HepG2 (cell line): ENCODE measurements around the gene ZBTB26. TPM values are rescaled to one million over a fixed set of nuclear protein-coding genes. Genes with fewer than 3 reads are reported as not detected.

Experiments used
- MAFF ChIP-seq: IDR thresholded peaks from 2 replicates; pipeline ENCODE4 v1.6.1; 2011; ENCODE audit warnings: low read depth, low read length, improper control_type of control experiment
- polyA plus RNA-seq, 8 experiments: library from polyadenylated mRNA; depleted of rRNA in 3 of 8; stranded (reverse) in 7 of 8; unstranded in 1 of 8; fragments of >200 nt; fragmentation: Illumina TruSeq in 4 of 8; extraction: Trizol in 4 of 8; gene quantifications; 2 replicates each; pipeline versions ENCODE4 v1.2.1 to v1.2.3, GENCODE V29; 2011 to 2016; ENCODE audit warnings: low read depth in 4 of 8, missing spikeins in 1 of 8, mixed read lengths in 1 of 8; ENCODE audit not compliant: insufficient read depth in 1 of 8
- total RNA-seq, 5 experiments: library from RNA; depleted of rRNA; stranded (reverse); fragments of >200 nt; fragmentation: Illumina TruSeq; extraction: Trizol; gene quantifications; 2 replicates each; pipeline ENCODE4 v1.2.3, GENCODE V29; 2016; ENCODE audit warnings: low read depth in 1 of 5
- TF ChIP-seq, protein P1 (sequence below), 2 experiments: fragments of 450-650 bp in 1 of 2; sonication (generic) in 1 of 2; formaldehyde crosslinking in 1 of 2; IDR thresholded peaks; 2 replicates each; pipeline versions ENCODE4 v1.6.1 to v1.8.0; 2016 to 2022; ENCODE audit warnings: antibody characterized with exemption in 1 of 2, mild to moderate bottlenecking in 1 of 2, missing genetic modification reagents in 1 of 2

Gene ZBTB26
- total and polyA plus RNA-seq, 2 of the 13 experiments (the other 11 are each of a cell fraction or from before 2014, with no cell fraction given), result 4.5 to 8.6 TPM

DNA sequence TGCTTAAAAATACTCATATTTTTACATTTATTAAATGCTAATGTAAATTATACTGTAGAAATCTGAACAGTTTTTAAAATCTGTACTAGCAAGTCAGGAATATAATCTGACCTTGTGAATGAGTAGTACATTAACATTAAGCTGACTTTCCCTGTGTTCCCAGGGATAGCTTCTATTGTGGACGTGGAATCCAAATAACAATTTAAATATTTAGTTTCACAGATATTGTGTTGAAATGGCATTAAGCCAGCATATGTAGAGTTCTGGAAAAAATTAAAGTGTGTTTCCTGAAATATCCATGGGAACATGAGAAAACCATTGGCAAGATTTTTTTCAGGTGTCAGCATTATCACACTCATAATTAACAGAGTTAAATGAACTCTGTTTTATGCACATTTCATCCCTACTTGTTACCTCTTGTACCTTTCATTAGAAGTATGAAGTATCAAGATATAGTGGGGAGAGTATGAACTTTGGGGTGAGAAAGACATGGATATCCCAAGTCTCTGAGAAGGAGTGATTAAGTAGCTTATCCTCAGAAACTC is 15.2 kb upstream of the ZBTB26 start (continued):
- TF ChIP-seq, protein P1, sequence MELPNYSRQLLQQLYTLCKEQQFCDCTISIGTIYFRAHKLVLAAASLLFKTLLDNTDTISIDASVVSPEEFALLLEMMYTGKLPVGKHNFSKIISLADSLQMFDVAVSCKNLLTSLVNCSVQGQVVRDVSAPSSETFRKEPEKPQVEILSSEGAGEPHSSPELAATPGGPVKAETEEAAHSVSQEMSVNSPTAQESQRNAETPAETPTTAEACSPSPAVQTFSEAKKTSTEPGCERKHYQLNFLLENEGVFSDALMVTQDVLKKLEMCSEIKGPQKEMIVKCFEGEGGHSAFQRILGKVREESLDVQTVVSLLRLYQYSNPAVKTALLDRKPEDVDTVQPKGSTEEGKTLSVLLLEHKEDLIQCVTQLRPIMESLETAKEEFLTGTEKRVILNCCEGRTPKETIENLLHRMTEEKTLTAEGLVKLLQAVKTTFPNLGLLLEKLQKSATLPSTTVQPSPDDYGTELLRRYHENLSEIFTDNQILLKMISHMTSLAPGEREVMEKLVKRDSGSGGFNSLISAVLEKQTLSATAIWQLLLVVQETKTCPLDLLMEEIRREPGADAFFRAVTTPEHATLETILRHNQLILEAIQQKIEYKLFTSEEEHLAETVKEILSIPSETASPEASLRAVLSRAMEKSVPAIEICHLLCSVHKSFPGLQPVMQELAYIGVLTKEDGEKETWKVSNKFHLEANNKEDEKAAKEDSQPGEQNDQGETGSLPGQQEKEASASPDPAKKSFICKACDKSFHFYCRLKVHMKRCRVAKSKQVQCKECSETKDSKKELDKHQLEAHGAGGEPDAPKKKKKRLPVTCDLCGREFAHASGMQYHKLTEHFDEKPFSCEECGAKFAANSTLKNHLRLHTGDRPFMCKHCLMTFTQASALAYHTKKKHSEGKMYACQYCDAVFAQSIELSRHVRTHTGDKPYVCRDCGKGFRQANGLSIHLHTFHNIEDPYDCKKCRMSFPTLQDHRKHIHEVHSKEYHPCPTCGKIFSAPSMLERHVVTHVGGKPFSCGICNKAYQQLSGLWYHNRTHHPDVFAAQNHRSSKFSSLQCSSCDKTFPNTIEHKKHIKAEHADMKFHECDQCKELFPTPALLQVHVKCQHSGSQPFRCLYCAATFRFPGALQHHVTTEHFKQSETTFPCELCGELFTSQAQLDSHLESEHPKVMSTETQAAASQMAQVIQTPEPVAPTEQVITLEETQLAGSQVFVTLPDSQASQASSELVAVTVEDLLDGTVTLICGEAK (IDR thresholded peaks at IDR 0.05), result no peak
- TF ChIP-seq, protein P1 (CRISPR knock-in tag; IDR thresholded peaks at IDR 0.05), result no peak
- TF ChIP-seq MAFF, result peak; percentile 76
